CD4-positive, alpha-beta memory T cell (primary cell): ENCODE measurements around the gene WNT4. TPM values are rescaled to one million over a fixed set of nuclear protein-coding genes. Genes with fewer than 3 reads are reported as not detected.
"Not testable (repeated sequence)": the region's sequence is repeated elsewhere in the genome, so short reads cannot be mapped to it uniquely, and the experiment has no call there.

Source experiments
- CTCF ChIA-PET: fragments of 350-600 bp; sonication (Branson Sonifier 250); formaldehyde crosslinking; loops from one replicate; lab custom pipeline; 2021; ENCODE audit warnings: inconsistent platforms; ENCODE audit not compliant: partially characterized antibody; lab: Charles Lee
- POLR2A ChIA-PET: fragments of 350-600 bp; sonication (Branson Sonifier 250); formaldehyde crosslinking; loops from one replicate; lab custom pipeline; 2021; ENCODE audit not compliant: partially characterized antibody; lab: Charles Lee
- DNase-seq, 5 donors: peaks; one replicate each; pipeline versions ENCODE4 v3.0.0 to v3.0.0-alpha.2; 2020 to 2022; ENCODE audit warnings: mixed read lengths in 1 of 5
- H3K27ac ChIP-seq: one replicate; pipeline ENCODE4 v1.7.0; 2013; ENCODE audit warnings: low read depth, low read length
- H3K27me3 ChIP-seq: 2 replicates; pipeline ENCODE4 v1.7.0; 2013; ENCODE audit warnings: mild to moderate bottlenecking, low read length, moderate library complexity; ENCODE audit not compliant: insufficient read depth
- H3K36me3 ChIP-seq: 2 replicates; pipeline ENCODE4 v1.7.0; 2013; ENCODE audit warnings: mild to moderate bottlenecking, low read length, moderate library complexity; ENCODE audit not compliant: insufficient read depth
- H3K4me1 ChIP-seq: 2 replicates; pipeline ENCODE4 v1.7.0; 2013; ENCODE audit warnings: mild to moderate bottlenecking, low read length, moderate library complexity; ENCODE audit not compliant: insufficient read depth
- H3K4me3 ChIP-seq, 2 donors: one replicate each; pipeline ENCODE4 v1.7.0; 2013; ENCODE audit warnings: low read length in 2 of 2, mild to moderate bottlenecking in 1 of 2
- H3K9me3 ChIP-seq, 2 donors: one replicate each; pipeline ENCODE4 v1.7.0; 2013; ENCODE audit warnings: low read length in 2 of 2, control low read depth in 1 of 2; ENCODE audit not compliant: control insufficient read depth in 1 of 2
- H3K27ac Mint-ChIP-seq, 7 donors: one replicate each; pipeline ENCODE4 v1.8.0; 2020 to 2021; ENCODE audit warnings: mixed read lengths in 7 of 7, mild to moderate bottlenecking in 6 of 7, inconsistent platforms in 3 of 7, moderate library complexity in 3 of 7
- H3K27me3 Mint-ChIP-seq, 2 donors: one replicate each; pipeline ENCODE4 v1.8.0; 2020 to 2021; ENCODE audit warnings: mixed read lengths in 2 of 2
- H3K36me3 Mint-ChIP-seq, 2 donors: one replicate each; pipeline ENCODE4 v1.8.0; 2020 to 2021; ENCODE audit warnings: mixed read lengths in 2 of 2, inconsistent platforms in 1 of 2, mild to moderate bottlenecking in 1 of 2
- H3K4me1 Mint-ChIP-seq, 4 donors: one replicate each; pipeline ENCODE4 v1.8.0; 2020 to 2021; ENCODE audit warnings: mixed read lengths in 4 of 4, mild to moderate bottlenecking in 1 of 4
- H3K4me3 Mint-ChIP-seq, 8 donors: one replicate each; pipeline ENCODE4 v1.8.0; 2020 to 2021; ENCODE audit warnings: mixed read lengths in 8 of 8, mild to moderate bottlenecking in 7 of 8, moderate library complexity in 6 of 8, inconsistent platforms in 3 of 8
- H3K9me3 Mint-ChIP-seq, 8 donors: one replicate each; pipeline ENCODE4 v1.8.0; 2020 to 2021; ENCODE audit warnings: mixed read lengths in 8 of 8, mild to moderate bottlenecking in 5 of 8, inconsistent platforms in 3 of 8, moderate library complexity in 1 of 8
- intact Hi-C: fragments of 100-400 bp; cut with micrococcal nuclease; formaldehyde crosslinking; loops from one replicate; pipeline ENCODE4 v1.15.1; 2023
- polyA plus RNA-seq, 2 donors: library from polyadenylated mRNA; unstranded; fragments of 300-500 nt; fragmentation: Illumina TruSeq; gene quantifications; one replicate each; pipeline ENCODE4 v1.2.3, GENCODE V29; 2021
- total RNA-seq, 2 experiments: library from RNA; stranded (reverse); gene quantifications; one replicate each; pipeline ENCODE4 v1.2.3, GENCODE V29; 2021

Gene WNT4
- total and polyA plus RNA-seq, 4 experiments from 2014 or later, result 0.10 TPM; not detected in 3

- Histone ChIP-seq H3K36me3 (peaks cover 49% of the 10 kb centered on the region), H3K4me1 (peaks cover 62% of the 10 kb centered on the region), H3K27ac (peak overlapping the region; percentile 13)
- H3K4me3 ChIP-seq, H3K9me3 Mint-ChIP-seq, H3K27me3 Mint-ChIP-seq, H3K9me3 ChIP-seq, intact Hi-C loops, H3K27me3 ChIP-seq: not testable (repeated sequence)
- peaks cover 59 to 85% of the 10 kb centered on the region in 2 donors for H3K36me3 Mint-ChIP-seq
- peak overlapping the region in 2 of 8 donors; percentile 5 to 6 for H3K4me3 Mint-ChIP-seq
- POLR2A ChIA-PET, result interaction anchor here (1.0 to 5.3 kb wide), 8 partner anchors 9 to 309 kb away, joined by 3 to 38 read pairs (median 4); partner anchors contain the start of genes CDC42 and USP48
- peak overlapping the region in 6 of 7 donors; percentile 42 to 79 (median 72) for H3K27ac Mint-ChIP-seq
- H3K4me1 Mint-ChIP-seq, result peaks cover 51 to 85% (median 68%) of the 10 kb centered on the region in 4 donors
- CTCF ChIA-PET, result interaction anchor here (0.6 to 3.4 kb wide), 7 partner anchors 11 to 74 kb away, joined by 3 to 21 read pairs (median 5); no protein-coding TSS in a partner anchor
- DNase-seq, result peak; percentile 16 to 80 (median 31)
Observed at GRCh38 chr1:22092026-22092768, 50.7 kb downstream of the WNT4 start.

- Histone ChIP-seq H3K36me3 (peaks cover 56% of the 10 kb centered on the region), H3K9me3 (no peaks in the 10 kb centered on the region), H3K27me3 (no peaks in the 10 kb centered on the region), H3K27ac (no peak overlapping the region), H3K4me3 (no peak overlapping the region), H3K4me1 (peaks cover 75% of the 10 kb centered on the region)
- Mint-ChIP-seq H3K4me1 (peaks cover 58 to 89% (median 75%) of the 10 kb centered on the region in 4 donors), H3K36me3 (peaks cover 62 to 86% of the 10 kb centered on the region in 2 donors), H3K9me3 (no peaks in the 10 kb centered on the region), H3K4me3 (peak overlapping the region in 6 of 8 donors; percentile 43 to 83 (median 72)), H3K27ac (peak overlapping the region; percentile 11 to 84 (median 77)), H3K27me3 (no peaks in the 10 kb centered on the region)
- ChIA-PET POLR2A (interaction anchor here (1.1 to 5.3 kb wide), 5 partner anchors 36 to 72 kb away, joined by 5 to 38 read pairs (median 8); partner anchors contain the start of gene CDC42), CTCF (interaction anchor here (0.9 to 3.3 kb wide), 4 partner anchors 9 to 68 kb away, joined by 3 to 15 read pairs (median 5); no protein-coding TSS in a partner anchor)
- intact Hi-C loops, result loop anchor here (2.0 kb wide), 1 partner anchor 14 kb away; no protein-coding TSS in a partner anchor
- DNase-seq, result no peak
Observed at GRCh38 chr1:22090867-22091266, 52.0 kb downstream of the WNT4 start.

GRCh38 chr1:22089787-22090186, 53.1 kb downstream of the WNT4 start:
- Histone ChIP-seq H3K36me3 (peaks cover 56% of the 10 kb centered on the region), H3K27ac (peak overlapping the region; percentile 22), H3K27me3 (no peaks in the 10 kb centered on the region), H3K9me3 (no peaks in the 10 kb centered on the region), H3K4me3 (peak overlapping the region in 1 of 2 donors; percentile 6), H3K4me1 (peaks cover 86% of the 10 kb centered on the region)
- DNase-seq, result peak in 2 of 5 donors; percentile 12 to 15
- ChIA-PET POLR2A (interaction anchor here (1.0 to 5.3 kb wide), 8 partner anchors 10 to 71 kb away, joined by 3 to 38 read pairs (median 7); partner anchors contain the start of gene CDC42), CTCF (interaction anchor here (1.4 to 3.3 kb wide), 3 partner anchors 15 to 67 kb away, joined by 3 to 15 read pairs (median 7); no protein-coding TSS in a partner anchor)
- Mint-ChIP-seq H3K9me3 (no peaks in the 10 kb centered on the region), H3K4me3 (peak overlapping the region; percentile 55 to 83 (median 78)), H3K27me3 (no peaks in the 10 kb centered on the region), H3K4me1 (peaks cover 61 to 96% (median 78%) of the 10 kb centered on the region in 4 donors), H3K27ac (peak overlapping the region; percentile 76 to 83 (median 79)), H3K36me3 (peaks cover 65 to 85% of the 10 kb centered on the region in 2 donors)
- intact Hi-C loops, result loop anchor here (2.0 kb wide), 3 partner anchors 15 to 33 kb away; no protein-coding TSS in a partner anchor

GRCh38 chr1:22089134-22089571, 53.7 kb downstream of the WNT4 start:
- POLR2A ChIA-PET, result interaction anchor here (1.0 to 5.3 kb wide), 7 partner anchors 10 to 70 kb away, joined by 3 to 38 read pairs (median 8); partner anchors contain the start of gene CDC42
- CTCF ChIA-PET, result interaction anchor here (1.6 to 3.3 kb wide), 2 partner anchors 16 to 66 kb away, joined by 7 to 15 read pairs; no protein-coding TSS in a partner anchor
- Histone ChIP-seq H3K27me3 (no peaks in the 10 kb centered on the region), H3K9me3 (no peaks in the 10 kb centered on the region), H3K27ac (peak overlapping the region; percentile 22), H3K4me3 (peak overlapping the region in 1 of 2 donors; percentile 6), H3K36me3 (peaks cover 56% of the 10 kb centered on the region), H3K4me1 (peaks cover 93% of the 10 kb centered on the region)
- Mint-ChIP-seq H3K4me3 (peak overlapping the region in 7 of 8 donors; percentile 39 to 83 (median 78)), H3K27ac (peak overlapping the region; percentile 10 to 88 (median 79)), H3K36me3 (peaks cover 67 to 87% of the 10 kb centered on the region in 2 donors), H3K9me3 (no peaks in the 10 kb centered on the region), H3K4me1 (peaks cover 65 to 98% (median 81%) of the 10 kb centered on the region in 4 donors), H3K27me3 (no peaks in the 10 kb centered on the region)
- DNase-seq, result no peak
- intact Hi-C loops, result loop anchor here (2.0 kb wide), 2 partner anchors 14 to 32 kb away; no protein-coding TSS in a partner anchor

GRCh38 chr1:22088331-22088730, 54.6 kb downstream of the WNT4 start:
- peaks cover 52% of the 10 kb centered on the region for H3K36me3 ChIP-seq
- ChIA-PET POLR2A (no interaction called here), CTCF (no interaction called here)
- peaks cover 98% of the 10 kb centered on the region for H3K4me1 ChIP-seq
- H3K9me3 ChIP-seq, result no peaks in the 10 kb centered on the region
- Mint-ChIP-seq H3K27me3 (no peaks in the 10 kb centered on the region), H3K36me3 (peaks cover 61 to 88% of the 10 kb centered on the region in 2 donors), H3K4me3 (peak overlapping the region in 7 of 8 donors; percentile 6 to 83 (median 73)), H3K9me3 (no peaks in the 10 kb centered on the region), H3K4me1 (peaks cover 67 to 100% (median 83%) of the 10 kb centered on the region in 4 donors), H3K27ac (peak overlapping the region; percentile 8 to 88 (median 79))
- intact Hi-C loops, result loop anchor here (2.0 kb wide), 2 partner anchors 14 to 32 kb away; no protein-coding TSS in a partner anchor
- no peak overlapping the region for H3K4me3 ChIP-seq
- DNase-seq, result no peak
- H3K27ac ChIP-seq, result peak overlapping the region; percentile 22
- no peaks in the 10 kb centered on the region for H3K27me3 ChIP-seq

- Mint-ChIP-seq H3K4me3 (no peak overlapping the region), H3K9me3 (peaks cover 0 to 3% (median 0%) of the 10 kb centered on the region in 8 donors), H3K4me1 (peaks cover 65 to 94% (median 76%) of the 10 kb centered on the region in 4 donors), H3K36me3 (peaks cover 43 to 81% of the 10 kb centered on the region in 2 donors), H3K27me3 (no peaks in the 10 kb centered on the region), H3K27ac (peak overlapping the region in 1 of 7 donors; percentile 57)
- peaks cover 90% of the 10 kb centered on the region for H3K4me1 ChIP-seq
- intact Hi-C loops, result no loop called here
- H3K9me3 ChIP-seq, result no peaks in the 10 kb centered on the region
- H3K4me3 ChIP-seq, result no peak overlapping the region
- no peak overlapping the region for H3K27ac ChIP-seq
- POLR2A ChIA-PET, result interaction anchor here (0.8 to 7.4 kb wide), 3 partner anchors 27 to 69 kb away, joined by 3 to 38 read pairs (median 7); partner anchors contain the start of gene CDC42
- no peak for DNase-seq
- peaks cover 29% of the 10 kb centered on the region for H3K36me3 ChIP-seq
- CTCF ChIA-PET, result interaction anchor here (0.7 to 2.5 kb wide), 2 partner anchors 12 to 58 kb away, joined by 3 to 11 read pairs; no protein-coding TSS in a partner anchor
- no peaks in the 10 kb centered on the region for H3K27me3 ChIP-seq
Observed at GRCh38 chr1:22080191-22080590, 62.7 kb downstream of the WNT4 start.
